ENCODE measurements around the gene GPR39. TPM values are rescaled to one million over a fixed set of nuclear protein-coding genes. Genes with fewer than 3 reads are reported as not detected.

Gene GPR39
- total and polyA plus RNA-seq, 12 donors: 0.04 TPM; not detected in 11

GRCh38 chr2:132567682-132568081 lies 151.1 kb downstream of the GPR39 start:
- ATAC-seq: no peak
- no peak overlapping the region for H3K4me3 ChIP-seq
- H3K36me3 ChIP-seq: no peaks in the 10 kb centered on the region
- no peaks in the 10 kb centered on the region for H3K9me3 ChIP-seq
- DNase-seq: no peak
- H3K4me1 ChIP-seq: no peaks in the 10 kb centered on the region
- no peak for TF ChIP-seq CTCF (IDR thresholded peaks at IDR 0.05)
- no peak overlapping the region for H3K27ac ChIP-seq
- 74 to 78% methylated on average over 5 of the region's 5 CpGs for WGBS, 2 donors
- intact Hi-C loops (cut with DNase I): no loop called here
- H3K27me3 ChIP-seq: peaks cover 0 to 6% (median 0%) of the 10 kb centered on the region in 7 donors

GRCh38 chr2:132568656-132569055 lies 152.1 kb downstream of the GPR39 start:
- WGBS, 2 donors: 74 to 79% methylated on average over 3 of the region's 3 CpGs
- ATAC-seq: no peak
- intact Hi-C loops (cut with DNase I): no loop called here

GRCh38 chr2:132573444-132574007 lies 156.9 kb downstream of the GPR39 start:
- no peak overlapping the region for H3K4me3 ChIP-seq

More at GRCh38 chr2:132568656-132569055, 152.1 kb downstream of the GPR39 start:
- peaks cover 0 to 6% (median 0%) of the 10 kb centered on the region in 7 donors for H3K27me3 ChIP-seq
- H3K9me3 ChIP-seq: no peaks in the 10 kb centered on the region
- TF ChIP-seq CTCF (IDR thresholded peaks at IDR 0.05): no peak
- DNase-seq: no peak
- no peaks in the 10 kb centered on the region for H3K36me3 ChIP-seq
- H3K4me1 ChIP-seq: no peaks in the 10 kb centered on the region
- H3K27ac ChIP-seq: no peak overlapping the region
- H3K4me3 ChIP-seq: no peak overlapping the region

GRCh38 chr2:132577686-132578085 lies 161.1 kb downstream of the GPR39 start:
- ATAC-seq: peak in 1 of 8 donors; percentile 37
- H3K4me1 ChIP-seq: peaks cover 0 to 11% (median 0%) of the 10 kb centered on the region in 9 donors
- TF ChIP-seq CTCF (IDR thresholded peaks at IDR 0.05): no peak
- no peak for DNase-seq
- H3K36me3 ChIP-seq: no peaks in the 10 kb centered on the region
- peaks cover 0 to 5% (median 0%) of the 10 kb centered on the region in 7 donors for H3K27me3 ChIP-seq
- WGBS, 2 donors: 77 to 79% methylated on average over 2 of the region's 2 CpGs
- peak overlapping the region in 1 of 10 donors; percentile 23 for H3K27ac ChIP-seq
- intact Hi-C loops (cut with DNase I): no loop called here
- H3K4me3 ChIP-seq: no peak overlapping the region
- H3K9me3 ChIP-seq: peaks cover 0 to 7% (median 0%) of the 10 kb centered on the region in 11 donors

More at GRCh38 chr2:132573444-132574007, 156.9 kb downstream of the GPR39 start:
- intact Hi-C loops (cut with DNase I): no loop called here
- H3K27ac ChIP-seq: no peak overlapping the region
- H3K27me3 ChIP-seq: peaks cover 0 to 6% (median 0%) of the 10 kb centered on the region in 7 donors
- WGBS, 2 donors: 83 to 86% methylated on average over 3 of the region's 3 CpGs
- no peak for TF ChIP-seq CTCF (IDR thresholded peaks at IDR 0.05)
- H3K9me3 ChIP-seq: peaks cover 0 to 7% (median 0%) of the 10 kb centered on the region in 11 donors
- no peak for DNase-seq
- H3K36me3 ChIP-seq: no peaks in the 10 kb centered on the region
- H3K4me1 ChIP-seq: peaks cover 0 to 6% (median 0%) of the 10 kb centered on the region in 9 donors
- no peak for ATAC-seq

Data from heart right ventricle (tissue), 16 donors.